ENCODE data around the gene F13B. TPM values are rescaled to one million over a fixed set of nuclear protein-coding genes. Genes with fewer than 3 reads are reported as not detected.
"Not testable (repeated sequence)": the region's sequence is repeated elsewhere in the genome, so short reads cannot be mapped to it uniquely, and the experiment has no call there.

Gene F13B
- under 0.01 TPM for total RNA-seq
- polyA plus RNA-seq, result 0.05 TPM
- long read RNA-seq, donor 1, result 0 reads
- long read RNA-seq, donor 2, result 0 reads
- long read RNA-seq, donor 3, result 0 reads
- long read RNA-seq, donor 4, result 0 reads
- long read RNA-seq, donor 5, result 0 reads
- long read RNA-seq, donor 6, result 0 reads
- long read RNA-seq, donor 7, result 0 reads
- long read RNA-seq, donor 8, result 0 reads
- long read RNA-seq, donor 9, result 0 reads
- long read RNA-seq, donor 10, result 0 reads

DNA sequence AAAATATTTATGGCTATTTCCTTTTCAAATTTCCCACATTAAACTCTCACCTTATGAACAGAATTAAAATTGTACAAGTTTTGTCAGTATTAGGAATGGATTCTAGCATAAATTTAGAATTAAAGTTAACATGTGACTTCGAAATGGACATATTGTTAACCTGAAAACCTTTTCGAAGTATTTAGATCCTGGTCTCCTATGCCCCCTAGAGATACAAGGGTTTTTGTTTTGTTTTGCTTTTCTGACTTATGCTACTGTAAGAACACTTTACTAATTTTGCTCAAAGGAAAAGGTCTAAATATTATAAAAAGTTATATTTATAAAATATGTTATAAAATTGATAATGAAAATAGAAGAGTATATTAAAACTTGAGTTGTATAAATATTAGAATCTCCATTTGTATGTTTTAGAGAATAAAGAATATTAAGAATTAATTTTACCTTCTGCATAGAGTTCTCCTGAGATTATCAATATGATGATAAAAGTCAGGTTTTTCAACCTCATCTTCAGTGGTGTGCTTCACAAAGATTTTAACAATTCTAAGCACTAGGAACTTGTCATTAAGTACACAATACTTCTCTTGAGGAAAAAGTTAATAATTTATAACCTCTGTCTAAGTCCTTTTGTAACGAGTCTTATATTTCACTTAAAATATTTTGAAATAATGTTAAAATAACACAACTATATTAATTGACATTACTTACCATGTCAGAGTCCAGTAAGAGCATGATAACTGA lies at the start of gene F13B:
F13B (minus strand) TSS at position 542 of the 738 bp plus-strand sequence; CDS start at position 505, 37 bp downstream.
- WGBS, result 90% methylated on average over 3 of the region's 3 CpGs

GRCh38 chr1:197116156-197116555 lies 49.1 kb upstream of the F13B start:
- no peaks in the 10 kb centered on the region for H3K27me3 ChIP-seq (ENCODE audit: control insufficient read depth in 2 of 2, insufficient read depth in 1 of 2, low read length in 1 of 2)
- H3K4me1 ChIP-seq (ENCODE audit: control insufficient read depth in 2 of 2, insufficient read depth in 2 of 2, low read length in 2 of 2), result no peaks in the 10 kb centered on the region
- H3K9me3 ChIP-seq (ENCODE audit: control insufficient read depth in 2 of 2, insufficient read depth in 1 of 2, low read length in 1 of 2), result no peaks in the 10 kb centered on the region
- DNase-seq (ENCODE audit: low read depth in 6 of 9, low spot score in 9 of 9), result no peak
- 98% methylated on average over 2 of the region's 2 CpGs for WGBS
- H3K36me3 ChIP-seq (ENCODE audit: control insufficient read depth in 2 of 2, insufficient read depth in 2 of 2, low read length in 1 of 2), result peaks cover 26 to 68% of the 10 kb centered on the region in 2 donors
- no peak overlapping the region for H3K4me3 ChIP-seq (ENCODE audit: low read length in 2 of 2)
- no peak overlapping the region for H3K27ac ChIP-seq (ENCODE audit: low read depth in 1 of 2, low read length in 1 of 2)

More for the DNA sequence above, at the start of gene F13B:
- H3K4me1 ChIP-seq (ENCODE audit: control insufficient read depth in 2 of 2, insufficient read depth in 2 of 2, low read length in 2 of 2), result no peaks in the 10 kb centered on the region
- H3K4me3 ChIP-seq (ENCODE audit: low read length in 2 of 2), result no peak within 1 kb of the TSS
- no peak for DNase-seq (ENCODE audit: low read depth in 6 of 9, low spot score in 9 of 9)
- H3K27me3 ChIP-seq (ENCODE audit: control insufficient read depth in 2 of 2, insufficient read depth in 1 of 2, low read length in 1 of 2), result no peaks in the 10 kb centered on the region
- no peaks in the 10 kb centered on the region for H3K9me3 ChIP-seq (ENCODE audit: control insufficient read depth in 2 of 2, insufficient read depth in 1 of 2, low read length in 1 of 2)
- no peak within 1 kb of the TSS for H3K27ac ChIP-seq (ENCODE audit: low read depth in 1 of 2, low read length in 1 of 2)
- no peaks in the 10 kb centered on the region for H3K36me3 ChIP-seq (ENCODE audit: control insufficient read depth in 2 of 2, insufficient read depth in 2 of 2, low read length in 1 of 2)

DNA sequence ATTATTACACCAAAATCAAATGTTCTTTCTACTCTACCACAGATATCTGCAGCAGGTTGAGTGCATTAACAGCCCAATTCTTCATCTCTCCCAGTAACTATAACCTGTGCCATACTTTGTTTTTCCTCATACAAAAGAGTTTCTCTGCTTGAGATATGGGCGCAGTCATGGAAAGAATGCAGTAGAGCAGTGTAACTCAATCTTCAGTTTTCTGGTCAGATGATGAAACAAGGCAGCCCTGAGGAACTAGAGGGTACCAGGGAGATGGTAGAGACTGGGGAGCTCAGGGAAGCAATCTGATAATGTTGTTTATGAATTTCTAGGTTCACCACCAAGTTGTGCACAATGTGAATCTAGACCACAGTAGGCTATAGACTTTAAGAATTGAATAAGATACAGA lies 39.8 kb upstream of the F13B start:
- 99% methylated on average over 1 of the region's 1 CpG for WGBS

DNA sequence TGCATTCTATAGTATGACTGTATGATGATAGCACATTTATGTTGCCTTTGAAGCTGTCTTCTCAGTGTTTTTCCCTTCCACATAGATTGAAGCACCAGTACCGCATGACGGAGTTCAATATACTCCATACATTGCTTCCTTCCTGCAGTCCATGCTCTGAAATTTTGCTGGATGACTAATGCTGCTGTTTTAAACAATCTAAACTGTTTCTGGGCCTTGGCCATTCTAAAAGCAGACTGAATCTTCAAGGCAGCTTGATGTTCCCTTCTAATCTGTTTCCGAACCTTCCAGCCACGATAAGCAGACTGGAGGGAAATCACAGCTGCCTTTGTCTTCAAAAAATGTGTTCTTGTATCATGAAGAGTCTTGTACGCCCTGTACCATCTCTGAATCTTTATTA lies 36.2 kb upstream of the F13B start:
- Histone ChIP-seq H3K36me3 (ENCODE audit: control insufficient read depth in 2 of 2, insufficient read depth in 2 of 2, low read length in 1 of 2) (peaks cover 7 to 46% of the 10 kb centered on the region in 2 donors), H3K27ac (ENCODE audit: low read depth in 1 of 2, low read length in 1 of 2) (no peak overlapping the region), H3K4me3 (ENCODE audit: low read length in 2 of 2) (no peak overlapping the region), H3K4me1 (ENCODE audit: control insufficient read depth in 2 of 2, insufficient read depth in 2 of 2, low read length in 2 of 2) (no peaks in the 10 kb centered on the region), H3K9me3 (ENCODE audit: control insufficient read depth in 2 of 2, insufficient read depth in 1 of 2, low read length in 1 of 2) (no peaks in the 10 kb centered on the region), H3K27me3 (ENCODE audit: control insufficient read depth in 2 of 2, insufficient read depth in 1 of 2, low read length in 1 of 2) (no peaks in the 10 kb centered on the region)
- WGBS, result 96% methylated on average over 5 of the region's 5 CpGs
- no peak for DNase-seq (ENCODE audit: low read depth in 6 of 9, low spot score in 9 of 9)

More for the DNA sequence above, 39.8 kb upstream of the F13B start:
- Histone ChIP-seq H3K4me3 (ENCODE audit: low read length in 2 of 2) (no peak overlapping the region), H3K36me3 (ENCODE audit: control insufficient read depth in 2 of 2, insufficient read depth in 2 of 2, low read length in 1 of 2) (peaks cover 7 to 45% of the 10 kb centered on the region in 2 donors), H3K4me1 (ENCODE audit: control insufficient read depth in 2 of 2, insufficient read depth in 2 of 2, low read length in 2 of 2) (no peaks in the 10 kb centered on the region), H3K9me3 (ENCODE audit: control insufficient read depth in 2 of 2, insufficient read depth in 1 of 2, low read length in 1 of 2) (no peaks in the 10 kb centered on the region), H3K27ac (ENCODE audit: low read depth in 1 of 2, low read length in 1 of 2) (no peak overlapping the region), H3K27me3 (ENCODE audit: control insufficient read depth in 2 of 2, insufficient read depth in 1 of 2, low read length in 1 of 2) (no peaks in the 10 kb centered on the region)
- no peak for DNase-seq (ENCODE audit: low read depth in 6 of 9, low spot score in 9 of 9)

DNA sequence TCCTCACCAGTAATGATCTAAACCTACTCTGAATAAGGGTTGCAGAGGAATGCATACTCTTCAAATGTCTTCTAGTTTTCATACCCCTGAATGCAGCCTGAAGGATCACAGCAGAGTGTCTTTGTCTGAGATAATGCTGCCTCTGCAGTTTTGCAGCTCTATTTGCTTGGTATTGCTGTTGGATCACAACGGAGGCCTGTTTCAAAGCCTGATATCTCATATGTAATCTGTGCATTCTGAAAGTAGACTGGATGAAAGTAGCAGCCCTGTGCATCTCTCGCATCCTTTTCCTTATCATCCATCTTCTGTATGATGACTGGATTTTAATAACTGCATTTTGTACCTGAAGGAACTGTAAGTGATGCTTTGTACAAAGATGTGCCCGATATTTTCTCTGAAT lies 34.9 kb upstream of the F13B start:
- H3K9me3 ChIP-seq (ENCODE audit: control insufficient read depth in 2 of 2, insufficient read depth in 1 of 2, low read length in 1 of 2), result no peaks in the 10 kb centered on the region
- 92% methylated on average over 3 of the region's 3 CpGs for WGBS

GRCh38 chr1:197100677-197101076 lies 33.6 kb upstream of the F13B start:
- Histone ChIP-seq H3K9me3 (ENCODE audit: control insufficient read depth in 2 of 2, insufficient read depth in 1 of 2, low read length in 1 of 2) (no peaks in the 10 kb centered on the region), H3K27me3 (ENCODE audit: control insufficient read depth in 2 of 2, insufficient read depth in 1 of 2, low read length in 1 of 2) (no peaks in the 10 kb centered on the region), H3K4me1 (ENCODE audit: control insufficient read depth in 2 of 2, insufficient read depth in 2 of 2, low read length in 2 of 2) (no peaks in the 10 kb centered on the region), H3K36me3 (ENCODE audit: control insufficient read depth in 2 of 2, insufficient read depth in 2 of 2, low read length in 1 of 2) (peaks cover 3 to 36% of the 10 kb centered on the region in 2 donors), H3K4me3 (ENCODE audit: low read length in 2 of 2) (no peak overlapping the region), H3K27ac (ENCODE audit: low read depth in 1 of 2, low read length in 1 of 2) (no peak overlapping the region)
- DNase-seq (ENCODE audit: low read depth in 6 of 9, low spot score in 9 of 9), result peak in 1 of 9 donors; percentile 13
- WGBS, result 94% methylated on average over 3 of the region's 3 CpGs

More for the DNA sequence above, 34.9 kb upstream of the F13B start:
- H3K4me3 ChIP-seq (ENCODE audit: low read length in 2 of 2), result no peak overlapping the region
- no peak for DNase-seq (ENCODE audit: low read depth in 6 of 9, low spot score in 9 of 9)
- H3K36me3 ChIP-seq (ENCODE audit: control insufficient read depth in 2 of 2, insufficient read depth in 2 of 2, low read length in 1 of 2), result peaks cover 6 to 39% of the 10 kb centered on the region in 2 donors
- H3K27ac ChIP-seq (ENCODE audit: low read depth in 1 of 2, low read length in 1 of 2), result peak overlapping the region in 1 of 2 donors; percentile 33
- H3K4me1 ChIP-seq (ENCODE audit: control insufficient read depth in 2 of 2, insufficient read depth in 2 of 2, low read length in 2 of 2), result no peaks in the 10 kb centered on the region
- no peaks in the 10 kb centered on the region for H3K27me3 ChIP-seq (ENCODE audit: control insufficient read depth in 2 of 2, insufficient read depth in 1 of 2, low read length in 1 of 2)

DNA sequence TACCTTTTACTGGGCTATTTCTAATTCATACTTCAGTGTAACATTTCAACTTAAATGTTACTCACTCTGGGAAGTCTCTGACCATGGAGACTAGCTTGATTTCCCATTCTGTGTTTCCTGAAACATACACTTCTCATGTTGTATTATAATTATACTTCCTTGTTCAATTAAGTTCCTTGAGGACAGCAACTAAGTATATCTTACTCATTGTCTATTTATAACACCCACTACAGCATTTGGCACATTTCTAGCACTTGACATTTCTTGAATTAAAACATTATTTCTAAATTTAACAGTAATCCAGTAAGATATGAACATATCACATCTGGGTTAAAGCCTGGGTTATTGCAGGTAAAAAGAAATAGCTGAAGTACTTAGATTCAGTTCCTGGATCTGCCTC lies 32.4 kb upstream of the F13B start:
- H3K4me3 ChIP-seq (ENCODE audit: low read length in 2 of 2), result no peak overlapping the region
- no peak for DNase-seq (ENCODE audit: low read depth in 6 of 9, low spot score in 9 of 9)
- peaks cover 3 to 42% of the 10 kb centered on the region in 2 donors for H3K36me3 ChIP-seq (ENCODE audit: control insufficient read depth in 2 of 2, insufficient read depth in 2 of 2, low read length in 1 of 2)
- no peaks in the 10 kb centered on the region for H3K4me1 ChIP-seq (ENCODE audit: control insufficient read depth in 2 of 2, insufficient read depth in 2 of 2, low read length in 2 of 2)
- H3K27me3 ChIP-seq (ENCODE audit: control insufficient read depth in 2 of 2, insufficient read depth in 1 of 2, low read length in 1 of 2), result no peaks in the 10 kb centered on the region
- H3K9me3 ChIP-seq (ENCODE audit: control insufficient read depth in 2 of 2, insufficient read depth in 1 of 2, low read length in 1 of 2), result no peaks in the 10 kb centered on the region
- no peak overlapping the region for H3K27ac ChIP-seq (ENCODE audit: low read depth in 1 of 2, low read length in 1 of 2)

- H3K27me3 ChIP-seq (ENCODE audit: control insufficient read depth in 2 of 2, insufficient read depth in 1 of 2, low read length in 1 of 2); DNase-seq (ENCODE audit: low read depth in 6 of 9, low spot score in 9 of 9); H3K9me3 ChIP-seq (ENCODE audit: control insufficient read depth in 2 of 2, insufficient read depth in 1 of 2, low read length in 1 of 2); H3K4me3 ChIP-seq (ENCODE audit: low read length in 2 of 2); H3K4me1 ChIP-seq (ENCODE audit: control insufficient read depth in 2 of 2, insufficient read depth in 2 of 2, low read length in 2 of 2); H3K27ac ChIP-seq (ENCODE audit: low read depth in 1 of 2, low read length in 1 of 2): not testable (repeated sequence)
- H3K36me3 ChIP-seq (ENCODE audit: control insufficient read depth in 2 of 2, insufficient read depth in 2 of 2, low read length in 1 of 2), result peaks cover 0 to 42% of the 10 kb centered on the region in 2 donors
- 100% methylated on average over 2 of the region's 2 CpGs for WGBS
Measured at GRCh38 chr1:197096971-197097370, 29.9 kb upstream of the F13B start.

GRCh38 chr1:197096137-197096536 lies 29.1 kb upstream of the F13B start:
- Histone ChIP-seq H3K27ac (ENCODE audit: low read depth in 1 of 2, low read length in 1 of 2) (no peak overlapping the region), H3K4me1 (ENCODE audit: control insufficient read depth in 2 of 2, insufficient read depth in 2 of 2, low read length in 2 of 2) (no peaks in the 10 kb centered on the region), H3K36me3 (ENCODE audit: control insufficient read depth in 2 of 2, insufficient read depth in 2 of 2, low read length in 1 of 2) (peaks cover under 1 to 45% of the 10 kb centered on the region in 2 donors), H3K4me3 (ENCODE audit: low read length in 2 of 2) (no peak overlapping the region), H3K9me3 (ENCODE audit: control insufficient read depth in 2 of 2, insufficient read depth in 1 of 2, low read length in 1 of 2) (no peaks in the 10 kb centered on the region), H3K27me3 (ENCODE audit: control insufficient read depth in 2 of 2, insufficient read depth in 1 of 2, low read length in 1 of 2) (no peaks in the 10 kb centered on the region)
- WGBS, result 96% methylated on average over 1 of the region's 1 CpG
- no peak for DNase-seq (ENCODE audit: low read depth in 6 of 9, low spot score in 9 of 9)
